Left renal pelvis (tissue), 4 donors: ENCODE results near the gene SFRP4. TPM values are rescaled to one million over a fixed set of nuclear protein-coding genes. Genes with fewer than 3 reads are reported as not detected.

Experiments used
- polyA plus RNA-seq, 4 donors: library from polyadenylated mRNA; unstranded; fragments of 120-200 nt; gene quantifications; one replicate each; pipeline ENCODE4 v1.2.1, GENCODE V29; 2013; ENCODE audit not compliant: insufficient read length in 4 of 4

The SFRP4 gene
- polyA plus RNA-seq, 4 donors = 1.8 to 87.3 (median 4.3) TPM

Other genes with a start within 250 kb of the SFRP4 start
- gene GPR141, start 233.1 kb downstream of the SFRP4 start, polyA plus RNA-seq = under 1 TPM; 0.22 to 0.49 (median 0.34) TPM
- gene NME8, start 68.2 kb downstream of the SFRP4 start, polyA plus RNA-seq = under 1 TPM in 1 of 4 donors, not detected in 3; 0.20 TPM
- 10 to 100 TPM in 3 of 4 donors, 1 to 10 TPM in 1; 9.2 to 22.2 (median 15.8) TPM for gene EPDR1, start 3.8 kb upstream of the SFRP4 start, polyA plus RNA-seq